Stimulated activated CD4-positive, alpha-beta T cell treated with anti-CD3 and anti-CD28 coated beads, Interleukin-4, amount 100 ng/mL, for 4 hours (primary cell): ENCODE data around the gene CASQ1.

Experiments used
- DNase-seq, 2 experiments: peaks; one replicate each; pipeline ENCODE4 v3.0.0-alpha.2; 2020

Gene CASQ1

DNA sequence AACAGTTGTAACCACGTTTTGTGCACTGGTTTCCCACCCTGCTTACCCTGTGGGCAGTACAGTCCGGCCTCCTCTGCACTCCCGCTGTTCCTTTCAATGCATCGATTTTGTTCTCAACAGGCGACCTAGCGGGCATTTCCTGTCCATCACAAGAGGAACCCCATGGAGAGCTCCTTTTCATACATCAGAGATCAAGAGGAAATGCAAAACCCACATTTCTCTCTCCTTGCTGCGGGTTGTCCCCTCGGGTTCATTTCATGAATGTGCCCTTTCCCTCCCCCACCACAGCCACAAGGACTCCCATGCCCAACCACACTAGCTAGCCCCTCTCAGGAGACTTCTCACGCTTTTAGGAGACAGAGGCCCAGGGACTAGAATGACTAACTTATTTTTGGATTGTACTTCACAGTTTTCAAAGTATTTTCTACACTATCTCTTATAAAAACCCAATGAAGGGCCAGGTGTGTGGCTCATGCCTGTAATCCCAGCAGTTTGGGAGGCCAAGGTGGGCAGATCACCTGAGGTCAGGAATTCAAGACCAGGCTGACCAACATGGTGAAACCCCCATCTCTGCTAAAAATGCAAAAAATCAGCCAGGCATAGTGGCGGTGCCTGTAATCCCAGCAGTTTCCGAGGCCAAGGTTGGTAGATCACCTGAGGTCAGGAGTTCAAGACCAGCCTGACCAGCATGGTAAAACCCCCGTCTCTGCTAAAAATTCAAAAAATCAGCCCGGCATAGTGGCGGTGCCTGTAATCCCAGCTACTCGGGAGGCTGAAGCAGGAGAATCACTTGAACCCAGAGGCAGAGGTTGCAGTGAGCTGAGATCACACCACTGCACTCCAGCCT is 20.6 kb upstream of the CASQ1 start:
- DNase-seq = no peak

DNA sequence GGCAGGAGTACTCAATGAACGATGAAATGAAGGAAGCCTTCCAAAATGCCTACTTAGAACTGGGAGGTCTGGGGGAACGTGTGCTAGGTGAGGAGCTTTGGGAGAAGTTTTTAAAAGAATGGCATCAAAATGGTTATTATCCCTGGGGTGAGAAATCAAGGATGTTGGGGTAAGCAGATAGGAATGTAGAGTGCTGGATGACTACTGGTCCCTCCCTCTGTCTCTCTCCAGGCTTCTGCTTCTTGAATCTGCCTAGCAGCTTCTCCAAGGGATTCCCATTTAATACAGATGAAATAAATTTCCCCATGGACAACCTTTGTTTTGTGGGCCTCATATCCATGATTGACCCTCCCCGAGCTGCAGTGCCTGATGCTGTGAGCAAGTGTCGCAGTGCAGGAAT is 19.0 kb upstream of the CASQ1 start:
- no peak for DNase-seq

DNA sequence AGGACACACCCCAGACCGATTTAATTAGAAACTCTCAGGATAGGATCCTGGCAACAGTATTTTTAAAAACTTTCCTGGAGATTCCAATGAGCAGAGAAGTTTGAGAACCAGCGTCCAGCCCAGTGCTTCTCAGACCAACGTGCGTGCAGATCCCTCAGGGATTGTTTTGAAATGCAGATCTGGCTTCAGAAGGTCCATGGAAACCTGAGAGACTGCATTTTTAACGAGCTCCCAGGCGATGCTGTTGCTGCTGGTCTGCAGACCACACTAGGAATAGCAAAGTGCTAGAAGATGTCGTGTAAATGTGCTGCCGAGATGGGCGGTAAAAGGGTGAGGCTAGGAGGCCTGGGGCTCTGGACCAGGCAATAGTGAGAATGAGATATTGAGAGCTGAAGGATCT is 18.4 kb upstream of the CASQ1 start:
- DNase-seq = no peak

DNA sequence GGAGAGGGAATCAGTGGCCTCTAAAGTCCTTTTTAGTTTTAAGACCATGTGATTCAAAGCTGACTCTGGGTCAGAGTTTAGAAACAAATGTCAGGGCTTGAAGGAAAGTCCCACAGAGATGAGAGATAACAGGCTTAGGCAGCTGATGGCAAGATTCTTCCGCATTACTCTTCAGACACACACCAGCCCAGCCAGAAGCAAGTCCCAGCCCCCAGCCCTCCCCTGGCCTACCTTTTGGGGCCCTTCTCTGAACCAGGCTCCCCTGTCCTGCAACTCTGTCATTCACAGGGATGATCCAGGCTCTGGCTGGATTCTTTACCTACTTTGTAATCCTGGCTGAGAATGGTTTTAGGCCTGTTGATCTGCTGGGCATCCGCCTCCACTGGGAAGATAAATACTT is 13.1 kb upstream of the CASQ1 start:
- no peak for DNase-seq

DNA sequence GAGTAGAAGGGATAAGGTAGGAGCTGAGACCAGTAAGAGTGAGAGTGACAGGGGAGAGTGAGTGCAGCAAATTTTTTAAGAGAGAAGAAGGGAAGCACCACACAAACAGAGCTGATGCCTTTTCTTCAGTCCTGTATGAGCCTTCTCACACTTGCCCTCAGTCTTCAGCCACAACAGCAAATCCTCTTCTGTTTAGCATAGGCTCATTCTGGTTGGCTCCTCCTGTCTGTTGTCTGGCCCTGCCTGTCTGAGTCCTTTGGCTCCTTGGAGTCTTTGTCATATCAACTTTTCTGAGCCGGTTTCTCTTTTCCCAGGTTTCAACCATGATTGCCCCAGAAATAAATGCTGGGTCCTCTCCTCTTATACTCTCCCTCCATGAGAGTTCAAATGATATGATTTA is 12.7 kb upstream of the CASQ1 start:
- no peak for DNase-seq

DNA sequence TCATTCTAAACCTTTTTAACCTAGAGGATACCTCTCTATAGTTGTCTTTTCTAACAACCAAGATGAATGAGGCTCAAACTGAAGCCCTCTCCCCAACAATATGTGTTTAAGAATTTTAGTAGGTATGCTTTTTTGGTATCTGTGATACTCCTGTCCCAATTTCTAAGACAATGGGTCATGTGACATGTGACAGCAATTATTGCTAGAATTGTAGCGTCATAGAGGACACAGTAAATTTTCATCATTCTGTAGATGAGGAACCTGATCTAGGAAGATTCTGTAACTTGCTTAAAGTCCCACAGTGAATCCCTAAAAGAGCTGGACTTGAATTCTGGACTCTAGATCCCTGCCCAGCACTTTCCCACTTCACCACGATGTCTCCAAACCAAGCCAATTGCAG is 11.6 kb upstream of the CASQ1 start:
- no peak for DNase-seq

DNA sequence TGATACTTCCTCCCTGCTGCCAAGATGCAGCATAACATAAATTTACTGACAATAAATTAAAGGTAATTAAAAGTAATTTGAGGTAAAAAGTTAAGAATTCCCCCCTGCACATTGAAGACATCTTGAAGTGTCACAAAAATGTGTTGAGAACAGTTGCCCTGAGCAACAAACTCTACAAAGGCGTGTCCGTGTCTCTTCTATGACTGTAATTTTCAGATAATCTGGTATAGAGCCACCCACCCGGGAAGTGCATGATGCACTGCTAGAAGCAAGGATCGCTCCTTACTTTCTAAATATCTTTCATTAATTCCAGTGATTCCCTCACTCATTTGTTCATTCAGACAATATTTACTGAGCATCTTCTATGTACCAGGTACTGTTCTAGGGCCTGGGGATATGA is 11.0 kb upstream of the CASQ1 start:
- no peak for DNase-seq

DNA sequence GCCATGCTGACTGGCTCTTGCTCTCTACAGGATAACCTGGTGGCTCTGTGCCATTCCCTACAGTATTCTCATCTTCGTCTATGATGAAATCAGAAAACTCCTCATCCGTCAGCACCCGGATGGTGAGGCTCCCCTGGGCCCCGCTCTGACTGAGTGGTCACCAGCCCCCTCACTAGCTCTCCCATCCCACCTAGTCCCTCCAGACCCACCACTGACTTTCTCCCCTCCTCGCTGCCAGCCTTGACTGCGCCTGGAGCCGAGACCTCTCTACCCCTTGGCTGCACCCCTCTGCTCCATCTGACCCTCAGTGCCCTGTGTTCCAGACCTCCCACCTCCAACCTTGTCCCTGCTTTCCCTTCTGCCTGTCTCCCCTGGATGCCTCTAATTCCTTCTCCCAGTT is 4.1 kb upstream of the CASQ1 start:
- DNase-seq = no peak

DNA sequence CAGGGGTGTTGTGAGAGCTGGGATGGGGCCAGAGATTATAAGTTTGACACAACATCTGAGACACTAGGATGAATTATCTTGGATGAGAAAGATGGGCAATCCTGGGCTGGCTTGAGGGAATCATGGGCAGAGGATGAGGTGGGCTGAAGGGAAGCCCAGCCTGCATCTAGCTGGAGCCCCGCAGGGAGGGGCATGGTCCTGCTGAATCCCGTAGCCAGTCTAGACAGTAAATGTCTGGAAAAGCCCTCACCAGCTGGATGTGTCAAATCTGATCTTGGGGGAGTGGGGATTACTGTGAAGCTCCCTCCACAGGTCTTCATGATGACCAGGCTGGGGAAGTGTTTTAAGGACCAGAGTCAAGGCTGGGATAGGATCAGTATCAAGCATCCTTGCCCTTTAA is 3.6 kb upstream of the CASQ1 start:
- no peak for DNase-seq

DNA sequence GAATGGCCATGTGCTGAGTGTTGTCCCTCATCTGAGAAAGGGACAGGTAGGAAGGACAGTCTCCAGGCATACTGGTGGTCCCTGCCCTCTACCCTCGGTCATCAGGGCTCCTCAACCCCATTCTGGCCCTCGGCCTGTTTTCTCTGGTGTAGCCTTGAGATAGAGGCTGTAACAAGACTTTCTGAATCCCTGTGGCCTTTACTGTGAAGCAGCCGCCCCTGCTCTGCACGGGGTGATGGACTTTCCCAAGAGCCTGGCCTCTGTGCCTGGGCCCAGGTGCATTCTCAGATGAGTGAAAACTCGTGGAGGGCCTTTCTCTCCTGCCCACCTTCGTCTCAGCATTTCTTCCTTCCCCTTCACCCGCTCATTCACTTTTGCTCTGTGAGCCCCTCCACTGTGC is 3.0 kb upstream of the CASQ1 start:
- DNase-seq = no peak

DNA sequence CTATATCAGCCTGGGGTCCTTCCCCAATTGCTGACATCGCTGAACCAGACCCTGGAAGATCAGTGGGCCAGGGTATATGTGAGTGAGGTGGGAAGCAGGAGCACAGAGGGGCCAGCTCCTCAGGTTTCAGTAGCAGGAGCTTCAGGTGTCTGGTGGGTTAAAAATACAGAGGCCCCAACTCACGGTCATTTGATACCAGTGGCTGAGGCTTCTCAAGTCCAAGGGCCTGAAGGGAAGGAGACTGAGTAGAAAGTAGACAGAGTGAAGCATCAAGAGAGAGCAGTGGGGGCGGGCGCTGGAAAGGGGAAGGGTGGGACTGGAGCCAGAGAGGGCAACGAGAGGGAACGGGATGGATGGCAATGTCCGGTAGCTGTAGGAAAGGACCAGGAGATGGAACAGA is 2.0 kb upstream of the CASQ1 start:
- DNase-seq = no peak

DNA sequence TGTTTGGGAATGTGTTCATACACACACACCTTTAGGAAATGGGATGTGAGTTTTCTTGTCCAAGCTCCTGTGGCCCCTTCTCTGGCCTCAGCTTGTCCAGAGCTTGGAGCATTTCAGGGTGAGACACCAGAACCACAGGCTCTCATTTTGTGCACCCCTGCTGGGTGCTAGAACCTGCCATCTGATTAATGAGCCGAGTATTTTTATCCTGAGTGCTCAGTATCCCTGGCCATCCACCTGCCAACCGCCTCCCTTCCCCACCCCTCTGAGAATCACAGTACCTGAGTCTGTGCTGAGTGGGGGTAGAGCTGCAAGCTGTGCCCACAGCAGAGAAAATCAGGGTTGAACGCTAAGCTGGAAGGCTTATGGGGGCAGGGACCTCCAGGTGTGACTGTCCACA is 1.4 kb downstream of the CASQ1 start:
- DNase-seq = no peak

DNA sequence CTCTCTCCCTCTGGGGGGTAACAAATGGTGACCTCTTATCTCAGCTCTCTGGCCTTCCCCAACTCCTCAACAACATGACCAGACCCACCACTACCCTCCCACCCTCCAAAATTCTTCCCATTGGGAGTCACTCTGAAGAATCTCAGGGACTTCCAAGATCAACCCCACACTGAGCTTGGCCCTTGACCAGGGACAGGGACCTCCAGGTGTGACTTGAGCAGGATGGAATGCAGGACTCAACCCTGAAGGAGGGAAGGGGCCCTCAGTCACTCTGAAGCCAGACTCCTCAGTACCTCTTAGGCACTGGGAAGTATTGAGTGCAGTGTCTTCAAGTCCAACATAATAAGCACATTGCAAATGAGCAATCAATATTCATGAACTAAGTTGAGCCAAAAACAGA is 1.9 kb downstream of the CASQ1 start:
- DNase-seq = no peak

DNA sequence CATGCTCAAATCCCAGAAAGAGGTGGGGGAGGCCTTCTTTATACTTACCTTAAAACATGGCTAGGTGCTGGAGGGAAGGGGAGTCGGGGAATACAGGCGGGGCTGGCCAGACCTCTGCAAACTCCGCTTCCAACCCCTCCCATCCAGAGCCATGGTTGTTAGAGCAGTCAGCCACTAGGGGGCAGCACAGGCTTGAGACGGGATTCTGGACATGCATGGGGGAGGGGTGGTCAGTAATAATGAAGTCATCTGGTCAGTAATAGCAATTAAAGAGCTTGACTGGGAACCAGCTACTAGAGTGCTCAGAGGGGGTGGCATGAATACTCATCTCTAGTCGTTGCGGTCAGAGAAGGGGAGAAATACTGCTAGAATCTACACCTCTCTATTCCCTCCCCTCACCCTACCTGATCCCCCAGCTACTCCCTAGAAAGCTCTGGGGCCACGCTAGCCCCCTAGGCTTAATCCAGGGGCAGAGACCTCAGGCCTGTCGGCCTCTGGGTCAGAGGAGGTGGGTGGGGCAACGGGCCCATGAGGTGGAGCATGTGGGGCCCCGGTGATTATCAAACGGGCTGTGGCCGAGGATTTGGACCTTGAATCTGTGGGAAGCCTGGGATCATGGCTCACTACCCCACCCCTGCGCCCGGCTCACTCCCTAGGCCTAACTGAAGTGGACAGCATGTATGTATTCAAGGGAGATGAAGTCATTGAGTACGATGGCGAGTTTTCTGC is 2.9 kb downstream of the CASQ1 start:
- peak; percentile 67 to 81 for DNase-seq

DNA sequence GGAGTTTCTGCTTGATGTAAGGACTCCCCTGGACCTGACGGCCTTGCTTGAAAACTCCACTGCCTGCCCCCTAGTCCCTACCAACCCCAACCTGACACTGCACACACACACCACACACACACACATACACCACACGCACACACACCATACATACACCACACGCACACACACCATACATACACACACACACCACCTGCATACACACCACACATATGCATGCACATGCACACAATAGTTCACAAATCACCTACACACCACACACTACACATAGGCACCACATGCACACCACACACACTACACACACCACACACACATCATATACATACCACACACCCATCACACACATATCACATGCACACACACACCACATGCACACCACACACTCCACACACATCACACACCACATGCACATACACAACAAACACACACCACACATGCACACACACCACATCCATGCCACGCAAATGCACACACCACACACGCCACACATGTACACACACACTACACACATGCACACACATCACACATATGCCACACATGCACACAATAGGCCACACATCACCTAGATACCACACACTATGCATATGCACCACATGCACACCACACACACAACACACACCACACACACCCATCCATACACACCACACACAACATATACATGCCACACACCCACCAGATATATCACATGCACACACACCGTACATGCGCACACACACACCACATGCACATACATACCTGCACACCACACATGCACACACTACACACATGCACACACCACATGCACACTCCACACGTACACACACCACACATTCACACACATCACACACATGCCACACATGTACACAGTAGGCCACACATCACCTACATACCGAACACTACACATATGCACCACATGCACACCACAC is 3.7 kb downstream of the CASQ1 start:
- DNase-seq = no peak

DNA sequence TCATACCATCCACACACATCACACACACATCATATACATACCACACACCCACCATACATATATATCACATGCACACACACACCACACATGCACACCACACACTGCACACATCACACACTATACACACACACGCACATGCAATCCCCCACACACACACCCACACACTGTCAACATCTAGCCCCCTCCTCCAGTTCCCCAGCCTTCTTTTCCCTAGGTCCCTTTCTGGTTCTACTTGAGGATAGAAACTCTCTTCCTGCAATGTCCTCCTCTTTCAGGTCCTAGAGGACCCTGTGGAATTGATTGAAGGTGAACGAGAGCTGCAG is 4.3 kb downstream of the CASQ1 start:
- no peak for DNase-seq

DNA sequence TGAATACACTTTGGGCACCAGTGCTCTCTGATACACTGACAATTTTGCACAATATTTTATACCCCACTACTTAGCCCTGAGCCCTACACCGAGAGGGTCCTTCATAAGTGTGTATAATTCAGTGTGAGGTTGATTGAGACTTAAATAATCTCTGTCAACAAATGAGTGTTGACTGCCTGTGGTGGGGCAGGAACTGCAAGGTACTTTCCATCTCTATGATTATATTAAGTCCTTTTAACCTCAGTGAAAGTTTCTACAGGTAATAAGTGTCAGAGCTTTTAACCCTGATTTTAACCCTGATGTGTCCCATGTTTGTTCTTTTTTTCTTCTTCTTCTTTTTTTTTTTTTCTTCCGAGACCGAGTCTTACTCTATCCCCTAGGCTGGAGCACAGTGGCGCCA is 5.8 kb downstream of the CASQ1 start:
- DNase-seq = no peak

DNA sequence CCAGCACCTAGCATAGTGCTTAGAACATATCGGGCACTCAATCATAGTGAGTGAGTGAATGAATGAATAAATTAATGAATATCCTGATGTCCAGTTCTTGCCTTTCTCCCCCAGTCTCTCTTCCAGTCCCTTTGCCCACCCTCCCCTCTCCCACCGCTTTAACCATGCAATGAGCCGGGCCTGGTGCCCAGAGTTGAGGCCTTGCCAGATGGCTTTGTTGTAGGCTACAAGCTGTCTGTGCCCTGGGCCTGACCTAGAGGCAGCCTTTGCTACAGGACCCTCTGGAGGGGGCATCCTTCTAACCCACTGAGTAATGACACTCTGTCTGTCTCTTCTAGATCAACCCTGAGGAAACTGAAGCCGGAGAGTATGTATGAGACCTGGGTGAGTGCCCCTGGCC is 6.9 kb downstream of the CASQ1 start:
- DNase-seq = no peak

DNA sequence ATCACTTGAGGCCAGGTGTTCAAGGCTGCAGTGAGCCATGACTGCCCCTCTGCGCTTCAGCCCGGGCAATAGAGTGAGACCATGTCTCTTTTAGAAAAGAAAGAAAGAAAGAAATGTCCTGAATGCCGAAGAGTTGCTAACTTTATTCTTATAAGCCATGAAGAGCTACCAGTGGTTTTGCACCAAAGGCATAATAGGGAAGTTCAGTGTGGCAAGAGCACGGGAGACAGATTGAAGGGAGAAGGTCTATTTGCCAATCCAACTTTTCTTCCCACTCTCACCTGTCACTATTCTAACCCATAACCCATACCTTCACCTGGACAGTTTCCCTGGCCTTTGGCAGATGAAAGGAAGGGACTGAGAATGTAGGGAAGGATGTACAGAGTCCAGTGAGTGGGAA is 10.4 kb downstream of the CASQ1 start:
- no peak for DNase-seq

DNA sequence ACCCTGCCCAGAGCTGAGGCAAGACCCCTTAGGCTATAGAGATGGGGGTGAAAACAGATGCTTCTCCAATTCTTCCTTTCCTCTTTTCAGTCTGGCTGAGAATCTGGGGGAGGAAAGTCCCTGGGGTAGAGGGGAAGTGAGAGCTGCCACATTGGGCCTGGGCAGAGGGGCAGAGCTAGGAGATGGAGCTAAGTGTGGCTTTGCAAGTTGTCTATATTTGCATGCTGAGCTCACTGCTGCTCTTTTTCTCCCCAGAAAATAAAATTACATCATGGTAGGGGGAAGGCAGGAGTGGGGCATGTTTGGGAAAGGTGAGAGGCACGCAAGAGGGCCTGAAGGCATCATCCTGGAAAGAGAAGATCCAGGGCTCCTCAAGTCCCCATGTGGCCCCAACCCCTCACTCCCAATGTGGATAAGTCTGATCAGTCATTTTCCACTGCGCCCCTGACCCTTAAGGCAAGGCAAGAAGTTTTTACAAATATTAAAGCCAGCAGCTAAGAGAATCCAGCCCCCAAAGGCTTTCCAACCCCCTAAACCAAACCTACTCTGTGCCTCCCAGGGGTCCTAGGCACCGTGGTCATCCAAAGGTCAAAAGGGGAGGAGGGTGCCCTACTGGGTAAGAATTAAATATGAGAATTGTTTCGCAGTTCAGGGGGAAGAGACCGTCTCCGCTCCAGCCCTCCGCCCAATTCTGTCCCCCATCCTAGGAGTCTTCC is 14.3 kb downstream of the CASQ1 start:
- no peak for DNase-seq

DNA sequence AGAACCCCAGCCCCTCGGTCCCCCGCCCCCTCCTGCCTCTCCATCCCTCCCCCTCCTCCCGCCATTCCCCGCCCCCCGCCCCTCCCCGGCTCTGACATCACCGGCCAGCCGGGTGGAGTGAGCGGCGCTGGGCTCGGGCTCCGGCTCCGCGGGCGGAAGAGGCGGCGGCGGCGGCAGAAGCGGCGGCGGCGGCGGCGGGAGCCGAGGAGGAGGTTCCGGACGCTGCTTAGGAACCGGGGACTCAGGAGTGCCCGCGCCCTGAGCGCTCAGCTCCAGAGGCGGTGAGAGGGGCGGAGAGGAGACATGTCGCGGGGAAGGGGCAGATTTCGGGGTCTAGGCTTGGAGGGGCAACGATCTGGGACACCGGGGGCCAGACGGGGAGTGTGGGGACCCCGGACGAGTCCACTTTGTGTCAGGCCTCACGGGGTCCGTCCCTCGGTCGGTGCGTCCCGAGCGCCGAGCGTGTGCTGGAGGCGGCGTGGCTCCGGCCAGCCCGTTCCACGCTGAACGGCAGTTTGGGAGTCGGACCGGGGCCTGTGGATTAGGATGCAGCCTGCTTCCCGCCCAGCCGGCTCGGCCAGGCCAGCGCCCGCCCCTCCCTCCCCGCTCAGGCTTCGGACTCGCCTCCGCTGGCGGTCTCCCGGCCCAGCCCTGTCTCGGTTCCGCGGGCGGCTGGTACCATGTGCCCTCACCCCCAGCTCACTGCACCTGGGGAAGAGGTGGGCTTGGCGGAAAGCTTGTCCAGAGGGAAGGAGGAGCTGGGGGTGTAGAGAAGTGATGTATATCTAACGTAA is 15.1 kb downstream of the CASQ1 start, which contains the start of gene PEA15:
Gene PEA15 (plus strand): TSS at position 143 of the 794 bp plus-strand sequence. CDS start 6,161 bp downstream, outside the sequence.
- DNase-seq = peak; percentile 69 to 76

DNA sequence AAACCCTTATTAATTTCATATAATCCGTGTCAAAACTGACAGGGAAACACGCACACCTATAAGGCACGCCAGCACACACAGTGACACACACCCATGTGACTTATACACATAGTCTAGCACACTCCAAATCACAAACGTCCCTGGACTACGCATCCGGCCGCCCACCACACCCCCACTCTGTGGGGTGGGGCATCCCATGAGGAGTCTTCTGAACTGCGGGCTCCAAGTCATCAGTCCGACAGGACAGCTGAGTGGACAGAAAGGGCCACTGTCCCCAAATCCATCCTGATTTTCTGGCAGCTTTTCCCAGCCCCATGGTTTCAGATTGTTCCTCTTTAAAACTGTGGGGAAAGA is 15.6 kb downstream of the CASQ1 start:
- DNase-seq = peak; percentile 48 to 78
